ENCODE data around the gene BICDL1. TPM values are rescaled to one million over a fixed set of nuclear protein-coding genes. Genes with fewer than 3 reads are reported as not detected.
A peak's percentile ranks its signal among the peaks of the same experiment; 100 is the strongest.

The BICDL1 gene
- total RNA-seq, 4 donors from 2014 or later: 0.47 to 13.9 (median 1.2) TPM

GRCh38 chr12:120121343-120121742, 132.3 kb downstream of the BICDL1 start:
- H3K9me3 ChIP-seq: no peaks in the 10 kb centered on the region
- peaks cover 0 to 7% of the 10 kb centered on the region in 2 donors for H3K36me3 ChIP-seq
- ATAC-seq: no peak
- no peak for TF ChIP-seq CTCF (IDR thresholded peaks at IDR 0.05)
- TF ChIP-seq POLR2AphosphoS5 (IDR thresholded peaks at IDR 0.05): no peak
- no peak for TF ChIP-seq EP300 (IDR thresholded peaks at IDR 0.05)
- TF ChIP-seq POLR2A (IDR thresholded peaks at IDR 0.05): no peak
- no peaks in the 10 kb centered on the region for H3K27me3 ChIP-seq
- no peak overlapping the region for H3K4me3 ChIP-seq
- peaks cover 0 to 37% (median 13%) of the 10 kb centered on the region in 3 donors for H3K4me1 ChIP-seq
- H3K27ac ChIP-seq: peak overlapping the region in 1 of 4 donors; percentile 9
- 55 to 100% methylated on average over 1 to 2 of the region's 2 CpGs for WGBS, 2 donors (ENCODE audit: low coverage in 1 of 2)

DNA sequence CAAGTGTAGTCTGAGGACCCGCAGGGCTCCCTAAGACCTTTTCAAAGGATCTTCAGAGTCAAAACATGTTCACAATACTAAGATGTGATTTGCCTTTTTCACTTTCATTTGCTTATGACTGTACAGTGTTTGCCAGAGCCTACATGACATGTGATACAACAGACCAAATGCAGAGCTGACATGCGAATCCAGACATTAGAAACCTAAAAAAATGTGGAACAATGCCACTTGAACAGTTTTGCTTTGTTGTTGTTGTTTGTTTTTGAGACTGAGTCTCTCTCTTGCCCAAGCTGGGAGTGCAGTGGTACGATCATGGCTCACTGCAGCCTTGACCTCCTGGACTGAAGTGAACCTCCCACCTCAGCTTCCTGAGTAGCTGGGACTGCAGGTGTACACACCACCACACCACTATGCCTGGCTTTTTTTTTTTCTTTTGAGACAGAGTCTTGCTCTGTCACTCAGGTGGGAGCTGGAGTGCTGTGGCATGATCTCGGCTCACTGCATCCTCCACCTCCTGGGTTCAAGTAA, 132.8 kb downstream of the BICDL1 start:
- Histone ChIP-seq H3K27ac (no peak overlapping the region), H3K4me3 (no peak overlapping the region), H3K36me3 (peaks cover 0 to 12% of the 10 kb centered on the region in 2 donors), H3K9me3 (no peaks in the 10 kb centered on the region), H3K4me1 (peaks cover 0 to 42% (median 13%) of the 10 kb centered on the region in 3 donors), H3K27me3 (no peaks in the 10 kb centered on the region)
- 50 to 72% methylated on average over 2 to 3 of the region's 4 CpGs for WGBS, 2 donors (ENCODE audit: low coverage in 1 of 2)
- no peak for ATAC-seq
- no peak for TF ChIP-seq EP300 (IDR thresholded peaks at IDR 0.05)
- no peak for TF ChIP-seq POLR2AphosphoS5 (IDR thresholded peaks at IDR 0.05)
- no peak for TF ChIP-seq CTCF (IDR thresholded peaks at IDR 0.05)
- no peak for TF ChIP-seq POLR2A (IDR thresholded peaks at IDR 0.05)

DNA sequence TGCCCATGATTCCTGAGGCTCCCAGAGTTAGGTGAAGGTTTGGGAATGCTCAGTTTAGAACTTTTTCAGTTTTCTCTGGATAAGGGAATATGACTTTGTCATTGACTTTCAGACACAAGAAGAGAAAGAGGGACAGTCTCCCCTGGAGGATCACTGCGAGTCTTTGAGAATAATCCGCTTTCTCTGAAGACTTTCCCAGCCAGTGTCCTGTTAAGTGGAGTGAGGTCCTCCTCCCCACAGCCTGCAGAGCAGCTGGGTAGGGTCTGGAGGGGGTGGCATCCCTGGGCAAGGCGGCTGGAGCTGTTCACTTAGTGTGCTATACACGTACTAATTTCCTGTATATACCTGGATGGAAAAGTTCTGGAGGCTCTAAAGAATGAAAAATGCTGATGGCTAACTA, 136.0 kb downstream of the BICDL1 start:
- TF ChIP-seq EP300 (IDR thresholded peaks at IDR 0.05): no peak
- TF ChIP-seq POLR2A (IDR thresholded peaks at IDR 0.05): no peak
- no peak for TF ChIP-seq POLR2AphosphoS5 (IDR thresholded peaks at IDR 0.05)
- TF ChIP-seq CTCF (IDR thresholded peaks at IDR 0.05): no peak
- H3K4me3 ChIP-seq: no peak overlapping the region
- WGBS, 2 donors (ENCODE audit: low coverage in 1 of 2): 80 to 90% methylated on average over 2 to 4 of the region's 4 CpGs

DNA sequence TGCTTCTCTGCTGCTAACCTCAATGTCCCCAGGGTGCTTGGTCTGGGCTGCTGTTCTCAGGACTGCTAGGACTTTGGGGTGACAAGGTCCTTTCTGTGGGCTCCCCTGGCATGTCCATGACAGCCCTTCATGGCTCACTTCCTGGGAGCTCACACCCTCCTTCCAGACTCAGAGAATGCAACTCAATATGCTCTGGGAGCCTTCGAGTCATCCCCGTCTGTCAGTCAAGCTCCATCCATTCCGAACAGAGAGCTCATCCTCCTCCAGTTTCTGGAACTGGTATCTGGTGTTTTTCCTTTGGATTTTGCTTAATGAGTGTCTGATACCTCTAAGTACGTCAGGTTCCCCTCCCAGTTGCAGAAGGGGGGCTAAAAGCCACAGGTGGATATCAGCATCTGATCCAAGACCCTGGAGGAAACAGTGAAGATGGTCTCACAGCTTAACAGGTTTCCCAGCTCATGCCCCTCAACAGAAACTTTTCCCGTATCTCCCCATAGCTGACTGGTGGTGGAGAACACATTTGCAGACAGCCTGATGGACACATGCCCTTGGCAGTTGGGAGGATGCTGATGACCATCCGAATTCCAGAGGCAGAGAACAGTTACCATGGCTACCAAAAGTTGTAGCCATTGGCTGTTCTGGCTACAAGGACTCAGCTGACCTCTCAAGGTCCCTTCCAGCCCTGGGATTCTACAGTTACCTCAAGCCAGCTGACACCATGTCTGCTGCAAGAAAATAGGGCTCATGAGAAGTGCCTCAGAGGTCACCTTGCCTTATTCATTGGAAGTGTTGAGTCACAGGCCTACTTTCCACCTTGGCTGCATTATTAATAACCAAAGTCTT, 137.0 kb downstream of the BICDL1 start:
- H3K27ac ChIP-seq: peak overlapping the region in 2 of 4 donors; percentile 10 to 55
- peak; percentile 37 for ATAC-seq

More for the DNA sequence above, 136.0 kb downstream of the BICDL1 start:
- ATAC-seq: no peak
- H3K9me3 ChIP-seq: no peaks in the 10 kb centered on the region
- H3K27me3 ChIP-seq: no peaks in the 10 kb centered on the region
- peaks cover 0 to 18% (median 0%) of the 10 kb centered on the region in 3 donors for H3K4me1 ChIP-seq
- H3K27ac ChIP-seq: no peak overlapping the region
- peaks cover 0 to 44% of the 10 kb centered on the region in 2 donors for H3K36me3 ChIP-seq

More for the DNA sequence above, 137.0 kb downstream of the BICDL1 start:
- no peaks in the 10 kb centered on the region for H3K9me3 ChIP-seq
- H3K4me3 ChIP-seq: no peak overlapping the region
- peaks cover 0 to 54% of the 10 kb centered on the region in 2 donors for H3K36me3 ChIP-seq
- 73 to 82% methylated on average over 3 to 5 of the region's 6 CpGs for WGBS, 2 donors (ENCODE audit: low coverage in 1 of 2)
- no peaks in the 10 kb centered on the region for H3K27me3 ChIP-seq
- H3K4me1 ChIP-seq: peaks cover 0 to 8% (median 0%) of the 10 kb centered on the region in 3 donors
- TF ChIP-seq EP300 (IDR thresholded peaks at IDR 0.05): no peak
- no peak for TF ChIP-seq POLR2AphosphoS5 (IDR thresholded peaks at IDR 0.05)
- no peak for TF ChIP-seq CTCF (IDR thresholded peaks at IDR 0.05)
- TF ChIP-seq POLR2A (IDR thresholded peaks at IDR 0.05): no peak
